GM19324 (cell line): Measurements from ENCODE around the gene YWHAB.

ENCODE experiments used
- ATAC-seq: cut with Tn5 transposase; IDR thresholded peaks from one replicate; pipeline ENCODE4 v1.9.1; 2021; ENCODE audit warnings: mild to moderate bottlenecking, moderate library complexity; ENCODE audit not compliant: unreplicated experiment, low FRiP score

The YWHAB gene

GRCh38 chr20:44910690-44911262, 25.3 kb downstream of the YWHAB start:
- no peak for ATAC-seq

GRCh38 chr20:44911264-44911921, 25.9 kb downstream of the YWHAB start:
- ATAC-seq = no peak

- no peak for ATAC-seq
Measured at GRCh38 chr20:44912189-44912588, 26.7 kb downstream of the YWHAB start.

DNA sequence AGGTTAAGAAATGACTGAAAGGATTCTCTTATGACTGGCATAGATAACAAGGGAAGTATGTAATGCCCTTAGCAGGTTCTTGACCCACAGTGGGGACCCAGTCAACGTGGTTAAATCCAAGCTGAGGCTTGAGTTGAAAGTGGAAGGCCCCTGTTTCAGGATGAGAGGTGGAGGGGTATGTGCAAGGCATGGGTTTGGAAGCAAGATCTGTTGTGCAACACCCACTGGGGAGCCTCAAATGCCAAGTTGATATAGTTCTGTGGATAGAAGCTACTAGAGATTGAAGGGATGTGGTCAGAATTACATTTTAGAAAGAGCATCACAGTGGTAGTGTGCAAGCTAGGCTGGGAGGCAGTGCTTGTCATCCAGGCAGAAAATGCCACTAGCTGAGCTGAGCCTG, 29.4 kb downstream of the YWHAB start:
- no peak for ATAC-seq

- no peak for ATAC-seq
Measured at GRCh38 chr20:44916586-44916985, 31.1 kb downstream of the YWHAB start.

GRCh38 chr20:44917399-44917798, 31.9 kb downstream of the YWHAB start:
- ATAC-seq = no peak

GRCh38 chr20:44918342-44918741, 32.8 kb downstream of the YWHAB start:
- no peak for ATAC-seq

DNA sequence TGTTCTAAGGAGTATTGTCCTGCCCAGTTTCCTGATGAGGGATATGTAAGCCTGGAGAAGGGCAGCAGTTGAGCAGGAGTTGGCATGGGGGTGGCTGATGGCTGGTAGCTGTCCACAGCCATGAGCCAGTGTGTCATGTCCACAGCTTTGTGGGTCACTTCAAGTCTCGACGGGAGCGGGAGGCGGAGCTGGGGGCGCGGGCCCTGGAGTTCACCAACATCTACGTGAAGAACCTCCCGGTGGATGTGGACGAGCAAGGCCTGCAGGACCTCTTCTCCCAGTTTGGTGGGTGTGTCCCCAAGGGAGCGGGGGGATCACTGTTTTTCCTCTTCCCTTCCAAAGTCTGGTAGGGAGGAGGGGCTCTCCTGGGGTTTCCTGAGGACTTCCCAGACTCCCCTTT, 33.3 kb downstream of the YWHAB start:
- ATAC-seq = no peak

DNA sequence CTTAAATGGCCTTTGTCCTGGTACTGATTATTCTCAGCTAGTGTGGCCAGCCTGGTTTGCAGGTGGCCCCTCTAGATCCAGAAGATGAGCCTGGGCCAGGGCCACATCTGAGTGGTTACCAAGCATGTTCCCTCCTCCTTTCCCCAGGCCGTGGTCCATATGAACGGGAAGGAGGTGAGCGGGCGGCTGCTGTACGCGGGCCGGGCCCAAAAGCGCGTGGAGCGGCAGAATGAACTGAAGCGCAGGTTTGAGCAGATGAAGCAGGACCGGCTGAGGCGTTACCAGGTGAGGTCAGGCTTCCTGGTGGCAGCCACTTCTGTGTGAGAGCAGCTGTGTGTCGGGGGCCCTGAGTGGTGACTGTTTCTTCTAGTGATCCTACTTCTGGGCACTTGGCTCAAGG, 35.9 kb downstream of the YWHAB start:
- no peak for ATAC-seq

GRCh38 chr20:44924541-44924940, 39.0 kb downstream of the YWHAB start:
- no peak for ATAC-seq

- ATAC-seq = no peak
Measured at GRCh38 chr20:44928595-44928994, 43.1 kb downstream of the YWHAB start.

GRCh38 chr20:44930517-44931168, 45.1 kb downstream of the YWHAB start:
- ATAC-seq = no peak

- ATAC-seq = no peak
Measured at GRCh38 chr20:44931911-44932310, 46.4 kb downstream of the YWHAB start.

GRCh38 chr20:44932916-44933315, 47.4 kb downstream of the YWHAB start:
- no peak for ATAC-seq

DNA sequence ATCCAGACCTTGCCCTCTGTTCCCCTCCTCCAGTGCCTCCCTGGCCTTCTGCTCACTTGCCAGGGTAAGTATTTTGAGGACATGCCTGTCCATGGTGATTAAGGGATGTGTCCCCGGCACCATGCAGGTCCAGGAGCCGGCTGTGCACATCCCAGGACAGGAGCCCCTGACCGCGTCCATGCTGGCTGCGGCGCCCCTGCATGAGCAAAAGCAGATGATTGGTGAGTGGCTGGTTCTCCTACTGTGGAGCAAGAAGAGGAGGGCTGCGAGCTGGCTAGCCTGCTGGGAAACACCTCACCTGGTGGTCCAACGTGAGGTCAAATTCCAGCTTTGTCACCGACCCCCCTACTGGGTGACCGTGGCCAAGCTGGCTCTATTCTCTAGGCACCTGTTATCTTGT, 51.0 kb downstream of the YWHAB start:
- no peak for ATAC-seq

DNA sequence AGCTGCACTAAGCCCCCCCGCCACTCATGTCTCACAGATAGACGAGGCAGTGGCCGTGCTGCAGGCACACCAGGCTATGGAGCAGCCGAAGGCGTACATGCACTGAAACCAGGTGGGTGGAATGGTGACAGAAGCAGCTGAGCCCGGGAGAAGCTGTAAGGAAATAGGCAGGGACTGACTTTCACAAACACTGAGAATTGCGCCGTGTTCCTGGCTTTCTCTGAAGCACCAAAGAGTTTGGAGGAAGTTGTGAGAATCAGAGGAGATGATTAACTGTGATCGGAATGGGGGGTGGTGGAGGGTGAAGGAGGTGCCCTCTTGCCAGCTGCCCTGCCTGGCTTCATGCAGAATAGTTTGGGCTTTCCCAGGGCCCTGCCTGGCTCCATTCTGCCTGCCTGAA, 53.1 kb downstream of the YWHAB start:
- no peak for ATAC-seq

- no peak for ATAC-seq
Measured at GRCh38 chr20:44941120-44941691, 55.7 kb downstream of the YWHAB start.

DNA sequence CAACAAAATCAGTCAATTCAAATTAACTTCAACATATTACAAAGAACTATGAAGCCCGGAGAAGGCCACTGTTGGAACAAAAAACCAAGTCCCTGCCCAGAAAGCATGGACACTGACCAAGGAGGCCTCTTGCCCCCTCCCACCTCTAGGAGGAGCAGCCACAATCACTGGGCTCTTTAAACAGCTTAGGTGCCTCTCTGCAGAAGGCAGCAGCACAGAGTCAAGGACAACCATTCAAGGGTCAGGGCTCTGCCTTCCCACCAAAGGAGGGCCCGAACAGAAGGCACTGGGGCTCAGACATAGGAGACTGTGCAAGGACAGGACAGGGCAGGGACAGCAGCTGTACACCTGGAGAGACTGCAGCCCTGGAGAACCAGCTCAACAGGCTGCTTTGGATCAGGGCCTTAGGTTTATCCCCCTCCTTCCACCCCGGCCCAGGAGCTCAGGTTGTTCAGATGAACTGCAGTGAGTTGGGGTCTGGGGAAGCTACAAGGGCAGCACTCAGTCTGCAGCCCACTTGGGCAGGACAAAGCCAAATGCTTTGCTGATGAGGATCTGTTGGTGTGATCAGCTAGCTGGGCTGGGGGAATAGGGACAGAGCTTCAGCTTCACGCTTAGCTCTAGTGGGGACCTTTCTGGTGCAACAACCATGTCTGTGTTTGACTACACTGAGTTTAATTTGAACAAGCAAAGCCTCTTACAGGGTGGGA, 56.9 kb downstream of the YWHAB start:
- ATAC-seq = no peak

GRCh38 chr20:44943828-44944227, 58.3 kb downstream of the YWHAB start:
- ATAC-seq = no peak

- ATAC-seq = no peak
Measured at GRCh38 chr20:44945261-44945660, 59.8 kb downstream of the YWHAB start.

DNA sequence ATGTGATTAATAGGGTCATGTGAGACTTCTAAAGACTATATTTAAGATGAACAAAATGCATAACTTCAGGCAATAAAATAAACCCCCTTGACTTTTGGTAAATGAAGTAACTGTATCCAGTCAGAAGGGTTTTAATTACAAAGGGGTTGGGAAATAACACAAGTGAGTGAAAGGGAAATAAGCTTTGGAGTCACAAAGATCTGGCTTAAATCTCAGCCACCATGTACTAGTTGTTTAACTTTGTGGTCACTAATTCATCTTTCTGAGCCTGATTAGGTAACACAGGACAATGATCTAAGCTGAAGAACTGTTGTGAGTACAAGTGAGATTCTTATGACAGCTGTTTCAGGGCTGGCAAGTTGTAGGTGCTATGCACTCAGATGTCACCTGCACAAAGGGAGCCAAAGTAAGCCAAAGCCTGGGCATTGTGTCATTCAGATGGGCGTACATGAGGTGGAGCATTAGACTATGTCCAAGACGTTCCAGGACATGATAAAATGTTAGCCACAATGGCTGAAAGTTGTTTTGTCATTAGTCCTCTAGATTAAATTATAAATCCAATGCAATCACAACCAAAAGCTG, 60.9 kb downstream of the YWHAB start:
- ATAC-seq = no peak
